GM12865 (cell line): ENCODE data around the gene SPTA1.

ENCODE experiments used
- DNase-seq: peaks from one replicate; pipeline ENCODE4 v3.0.0; 2010; ENCODE audit warnings: low read depth
- H3K4me3 ChIP-seq: 2 replicates; pipeline ENCODE4 v1.5.1; 2011; ENCODE audit warnings: mild to moderate bottlenecking, low read depth, low read length, control low read depth
- CTCF ChIP-seq: IDR thresholded peaks from 2 replicates; pipeline ENCODE4 v1.5.1; 2011; ENCODE audit warnings: low read length, control low read depth, low read depth, inconsistent platforms; ENCODE audit not compliant: insufficient read depth; ENCODE audit errors: missing control alignments

Gene SPTA1

GRCh38 chr1:158564608-158565007 is 121.9 kb downstream of the SPTA1 start:
- no peak for DNase-seq
- no peak for TF ChIP-seq CTCF
- H3K4me3 ChIP-seq = no peak overlapping the region

GRCh38 chr1:158563853-158564252 is 122.7 kb downstream of the SPTA1 start:
- no peak for DNase-seq
- H3K4me3 ChIP-seq = no peak overlapping the region
- no peak for TF ChIP-seq CTCF
